HG03558 (cell line): ENCODE data around the gene CACNA1E.
"Not testable (repeated sequence)": the region's sequence is repeated elsewhere in the genome, so short reads cannot be mapped to it uniquely, and the experiment has no call there.

Experiments used
- ATAC-seq: cut with Tn5 transposase; IDR thresholded peaks from one replicate; pipeline ENCODE4 v1.9.1; 2021; ENCODE audit warnings: moderate number of reproducible peaks; ENCODE audit not compliant: unreplicated experiment; ENCODE audit errors: extremely low read depth

CACNA1E gene

DNA sequence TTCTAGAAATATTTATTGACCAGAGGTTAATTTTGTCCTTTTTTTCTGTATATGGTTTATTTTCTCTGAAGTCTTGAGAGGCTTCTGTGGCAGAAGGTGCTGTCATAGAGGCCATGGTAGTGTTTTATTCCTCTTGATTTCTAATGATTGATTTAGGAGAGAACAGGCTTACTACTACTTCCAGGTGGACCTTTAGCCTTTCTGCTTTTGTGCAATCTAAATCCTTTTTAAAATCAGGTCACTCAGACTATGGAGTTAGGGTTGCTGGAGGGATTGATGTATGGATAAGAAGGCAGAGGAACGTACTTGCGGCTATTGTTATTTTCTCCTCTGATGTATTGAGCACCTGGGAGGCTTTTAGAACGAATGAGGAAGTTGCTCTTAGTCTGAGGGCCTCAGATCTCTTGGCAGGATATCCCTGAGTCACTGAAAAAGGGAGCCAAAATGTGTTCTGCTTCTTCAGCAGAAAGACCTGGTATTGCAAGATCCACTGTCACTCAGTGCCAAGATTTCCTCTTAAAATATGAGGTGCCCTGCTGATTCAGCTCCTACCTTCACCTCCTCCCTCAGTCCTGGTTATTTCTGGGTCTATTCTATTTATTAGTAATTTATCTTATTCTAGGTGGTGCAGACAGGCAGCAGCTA is 300.8 kb downstream of the CACNA1E start:
- no peak for ATAC-seq

- no peak for ATAC-seq
Measured at GRCh38 chr1:181789395-181789794, 306.1 kb downstream of the CACNA1E start.

- ATAC-seq = no peak
Measured at GRCh38 chr1:181791721-181792120, 308.4 kb downstream of the CACNA1E start.

GRCh38 chr1:181793831-181794230 is 310.5 kb downstream of the CACNA1E start:
- no peak for ATAC-seq

DNA sequence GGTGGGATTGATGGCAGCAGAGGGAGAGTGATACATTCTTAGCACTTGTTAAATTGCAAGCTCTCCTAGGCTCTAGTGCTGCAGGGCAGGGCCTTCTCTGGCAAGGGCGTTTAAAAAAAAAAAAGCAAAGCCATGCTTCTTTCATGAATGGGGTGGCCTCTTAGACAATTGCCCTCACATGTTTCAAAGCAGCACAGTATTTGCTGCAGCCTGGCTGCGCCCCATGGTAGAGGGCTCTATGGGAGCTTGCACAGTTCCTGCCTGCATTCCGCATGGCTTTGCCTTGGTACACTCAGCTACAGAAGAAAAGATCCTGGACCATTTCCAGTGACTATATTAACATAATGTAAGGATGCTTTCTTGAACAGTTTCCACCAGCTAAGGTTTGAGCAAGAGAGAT is 311.0 kb downstream of the CACNA1E start:
- ATAC-seq = no peak

- ATAC-seq = no peak
Measured at GRCh38 chr1:181798191-181798926, 315.0 kb downstream of the CACNA1E start.

DNA sequence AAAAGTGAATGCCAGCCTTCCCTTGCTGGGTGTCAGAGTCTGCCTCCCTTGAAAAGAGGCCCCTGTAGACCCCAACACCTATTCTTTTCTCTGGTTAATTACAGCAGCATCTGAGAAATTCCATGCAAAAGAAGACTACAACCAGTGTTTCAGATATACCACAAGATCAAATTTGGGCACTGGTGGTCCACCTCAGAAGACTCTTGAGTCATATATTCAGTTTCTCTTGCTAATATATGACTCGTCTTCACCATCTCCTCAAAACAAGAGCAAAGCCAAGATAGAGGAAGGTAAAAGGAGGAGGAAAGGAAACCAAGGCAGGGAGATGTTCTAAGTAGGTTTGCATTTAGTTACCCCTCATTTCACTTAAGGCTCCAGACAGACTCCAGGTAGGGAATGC is 318.3 kb downstream of the CACNA1E start:
- no peak for ATAC-seq

GRCh38 chr1:181802466-181802865 is 319.1 kb downstream of the CACNA1E start:
- ATAC-seq = no peak

- no peak for ATAC-seq
Measured at GRCh38 chr1:181803421-181803820, 320.1 kb downstream of the CACNA1E start.

DNA sequence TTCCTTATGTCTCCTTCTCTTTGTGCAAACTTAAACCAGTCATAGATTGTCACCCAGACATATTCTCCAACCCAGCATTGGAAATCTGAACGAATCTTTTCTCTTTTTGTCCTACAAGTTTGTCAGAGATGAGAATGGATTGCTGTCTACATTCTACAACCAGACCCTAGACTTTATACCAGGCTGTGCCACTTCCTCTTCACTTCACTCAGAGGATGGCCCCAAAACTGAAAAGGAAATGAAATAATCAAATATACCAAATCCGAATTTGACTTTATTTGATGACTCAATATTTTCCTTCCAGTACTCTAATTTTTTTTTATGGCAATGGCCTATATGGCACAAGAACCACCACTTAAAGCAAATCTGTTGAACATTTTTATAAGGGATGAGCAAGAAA is 321.7 kb downstream of the CACNA1E start:
- no peak for ATAC-seq

DNA sequence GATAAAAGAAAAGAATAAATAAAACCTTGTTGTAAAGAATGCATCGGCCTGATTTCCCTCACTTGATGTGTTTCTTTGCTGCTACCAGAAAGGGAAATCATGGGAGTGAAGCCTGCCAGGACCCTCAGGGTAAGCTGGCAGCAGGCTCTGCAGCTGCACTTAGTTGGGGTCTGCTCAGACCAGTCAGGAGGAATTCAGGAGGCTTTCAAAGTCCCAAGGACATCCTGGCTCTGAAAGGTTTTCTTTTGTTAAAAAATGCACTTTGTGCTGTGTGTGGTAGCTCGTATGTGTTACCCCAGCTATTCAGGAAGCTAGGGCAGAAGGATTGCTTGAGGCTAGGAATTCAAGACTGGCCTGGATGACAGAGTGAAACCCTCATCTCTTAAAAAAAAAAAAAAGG is 323.4 kb downstream of the CACNA1E start:
- no peak for ATAC-seq

DNA sequence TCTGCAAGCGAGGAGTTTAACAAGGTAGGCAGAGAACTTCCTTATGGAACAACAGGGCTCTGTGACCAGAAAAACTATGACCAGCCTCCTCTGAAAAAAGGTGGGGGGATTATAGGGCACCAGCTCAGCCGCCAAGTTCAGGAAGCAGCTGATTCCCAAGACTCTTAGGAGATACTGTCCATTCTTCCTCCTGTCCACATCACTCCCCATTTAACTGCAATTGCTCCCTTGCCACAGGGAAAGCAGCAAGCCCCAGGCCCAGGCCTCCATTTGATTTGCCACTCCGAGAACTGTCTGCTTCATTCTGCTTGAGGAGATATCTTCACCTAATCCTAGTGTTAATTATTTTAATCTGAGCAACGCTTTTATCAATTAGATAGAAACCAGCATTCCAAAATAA is 323.9 kb downstream of the CACNA1E start:
- ATAC-seq = no peak

GRCh38 chr1:181809991-181810545 is 326.8 kb downstream of the CACNA1E start:
- ATAC-seq = no peak

DNA sequence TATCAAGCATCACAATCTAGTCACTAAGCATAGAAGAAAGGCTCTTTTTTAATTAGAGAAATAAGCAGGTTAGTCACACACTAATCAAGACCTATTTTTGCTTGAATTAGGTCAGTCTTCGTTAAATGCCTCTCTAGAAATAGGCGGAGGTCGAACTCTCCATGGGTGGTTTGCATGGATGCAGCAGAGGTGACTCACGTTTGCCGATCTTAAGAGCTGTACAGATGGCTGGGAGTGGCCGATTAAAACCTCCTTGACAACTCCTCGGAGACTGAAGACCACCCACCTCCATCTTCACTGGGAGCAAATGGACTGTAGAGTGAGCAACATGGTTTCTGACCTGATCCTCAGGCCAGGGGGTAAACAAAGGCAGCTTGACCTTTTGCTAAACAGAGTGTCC is 328.9 kb downstream of the CACNA1E start:
- ATAC-seq = no peak

- no peak for ATAC-seq
Measured at GRCh38 chr1:181813266-181813665, 329.9 kb downstream of the CACNA1E start.

DNA sequence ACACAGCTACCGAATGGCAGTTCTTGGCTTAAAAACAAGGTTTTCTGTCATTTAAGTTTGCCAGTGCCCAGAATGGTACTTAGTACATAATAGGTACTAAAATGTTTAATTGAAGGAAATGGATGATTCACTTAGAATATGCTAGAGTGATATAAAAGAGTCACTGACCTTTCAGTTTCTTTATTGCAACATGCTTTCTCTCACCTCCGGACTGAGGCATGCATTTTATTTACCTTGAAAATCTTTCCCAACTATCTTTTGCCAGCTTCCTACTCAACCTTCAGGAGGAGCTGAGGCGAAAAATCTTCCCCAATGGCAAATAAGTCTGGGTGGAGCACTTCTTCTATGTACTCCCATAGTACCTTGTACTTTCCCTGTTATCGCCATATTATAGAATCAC is 333.3 kb downstream of the CACNA1E start:
- ATAC-seq = no peak

- ATAC-seq = no peak
Measured at GRCh38 chr1:181817091-181817490, 333.8 kb downstream of the CACNA1E start.

DNA sequence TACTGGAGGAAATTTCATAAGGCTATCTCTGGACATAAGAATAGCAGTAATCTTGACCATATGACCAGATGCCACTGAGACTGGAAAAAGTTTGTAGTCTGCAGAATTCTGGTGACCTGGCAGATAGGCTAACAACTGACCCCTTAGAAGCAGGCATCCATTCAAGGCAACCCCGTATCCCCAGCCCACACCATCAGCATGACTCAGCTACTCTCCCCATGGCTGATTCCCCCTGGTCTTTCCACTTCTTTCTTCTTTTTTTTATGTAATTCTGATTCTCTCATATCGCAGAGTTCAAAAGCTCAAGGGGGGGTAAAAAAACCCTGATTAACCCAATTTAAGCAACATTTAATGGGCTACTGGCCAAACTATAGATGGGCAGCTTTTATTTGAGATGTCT is 335.1 kb downstream of the CACNA1E start:
- ATAC-seq = no peak

GRCh38 chr1:181818943-181819342 is 335.6 kb downstream of the CACNA1E start:
- ATAC-seq = no peak

GRCh38 chr1:181821701-181822100 is 338.4 kb downstream of the CACNA1E start:
- no peak for ATAC-seq

DNA sequence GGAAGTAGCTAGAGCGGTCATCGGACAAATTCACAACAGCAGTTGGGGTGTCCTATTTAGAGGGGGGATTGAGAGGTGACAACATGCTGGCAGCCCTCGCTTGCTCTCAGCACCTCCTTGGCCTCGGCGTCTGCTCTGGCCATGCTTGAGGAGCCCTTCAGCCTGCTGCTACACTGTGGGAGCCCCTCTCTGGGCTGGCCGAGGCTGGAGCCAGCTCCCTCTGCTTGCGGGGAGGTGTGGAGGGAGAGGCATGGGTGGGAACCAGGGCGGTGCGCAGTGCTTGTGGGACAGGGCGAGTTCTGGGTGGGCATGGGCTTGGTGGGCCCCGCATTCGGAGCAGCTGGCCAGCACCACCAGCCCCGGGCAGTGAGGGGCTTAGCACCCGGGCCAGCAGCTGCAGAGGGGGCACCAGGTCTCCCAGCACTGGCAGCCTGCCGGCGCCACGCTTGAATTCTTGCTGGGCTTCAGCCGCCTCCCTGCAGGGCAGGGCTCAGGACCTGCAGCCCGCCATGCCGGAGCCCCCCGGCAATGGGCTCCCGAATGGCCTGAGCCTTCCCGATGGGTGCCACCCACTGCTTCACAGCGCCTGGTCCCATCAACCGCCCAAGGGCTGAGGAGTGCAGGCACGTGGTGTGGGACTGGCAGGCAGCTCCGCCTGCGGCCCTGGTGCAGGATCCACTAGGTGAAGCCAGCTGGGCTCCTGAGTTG is 349.0 kb downstream of the CACNA1E start:
- ATAC-seq = not testable (repeated sequence)
